RCC 7860 (cell line): ENCODE results near the gene ZWILCH.
A peak's percentile ranks its signal among the peaks of the same experiment; 100 is the strongest.
"Not testable (repeated sequence)": the region's sequence is repeated elsewhere in the genome, so short reads cannot be mapped to it uniquely, and the experiment has no call there.

Experiments
- DNase-seq: peaks from one replicate; pipeline ENCODE4 v3.0.0-alpha.2; 2015; ENCODE audit warnings: low spot score
- FAIRE-seq: peaks from 2 replicates; lab custom pipeline; 2012; peaks lifted over from hg19 to GRCh38; lab: Jason Lieb, UNC

ZWILCH gene

GRCh38 chr15:66484539-66485112 is 20.5 kb upstream of the ZWILCH start:
- DNase-seq, result no peak
- no peak for FAIRE-seq

GRCh38 chr15:66486887-66487286 is 18.2 kb upstream of the ZWILCH start:
- no peak for FAIRE-seq
- DNase-seq, result no peak

DNA sequence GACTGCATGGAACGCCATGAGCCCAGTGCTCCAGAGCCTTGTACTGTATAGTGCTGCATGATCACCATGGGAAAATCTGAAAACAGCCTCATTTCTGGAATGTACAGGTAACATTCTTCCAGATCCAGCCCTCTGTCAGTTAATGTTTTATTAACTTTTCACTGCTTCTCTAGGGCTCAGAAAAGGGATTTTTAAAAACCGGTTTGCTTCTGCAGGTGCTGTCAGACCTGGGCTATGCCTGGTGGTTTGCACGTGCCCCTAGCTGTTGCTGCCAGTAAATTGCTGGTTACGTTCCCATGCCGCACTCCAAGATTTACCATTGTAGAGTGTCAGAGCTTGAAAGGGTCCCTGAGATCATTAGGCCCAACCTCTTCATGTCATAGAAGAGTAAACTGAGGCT is 16.6 kb upstream of the ZWILCH start:
- FAIRE-seq (no peak), DNase-seq (no peak)

GRCh38 chr15:66489179-66489791 is 15.8 kb upstream of the ZWILCH start:
- FAIRE-seq (no peak), DNase-seq (no peak)

- FAIRE-seq (no peak), DNase-seq (no peak)
Measured at GRCh38 chr15:66491846-66492245, 13.3 kb upstream of the ZWILCH start.

DNA sequence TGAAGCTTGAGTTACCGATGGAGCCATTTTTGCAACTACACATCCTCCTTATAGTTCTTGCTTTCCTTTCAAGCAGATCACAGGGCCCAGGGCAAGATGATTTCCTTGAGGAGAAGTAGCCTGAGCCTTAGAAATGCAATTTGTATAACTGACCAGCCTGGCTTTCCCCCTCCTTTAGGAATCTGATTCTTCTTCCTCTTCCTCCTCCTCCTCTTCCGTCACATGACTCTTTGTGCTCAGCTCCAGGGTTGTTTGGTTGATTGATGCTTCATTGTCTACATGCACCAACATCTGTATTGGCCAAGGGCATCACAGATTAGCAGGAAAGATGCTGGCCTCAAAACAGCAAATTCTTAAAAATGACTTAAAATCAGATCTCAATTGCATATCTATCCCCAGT is 10.9 kb upstream of the ZWILCH start:
- DNase-seq, result no peak
- FAIRE-seq, result no peak

GRCh38 chr15:66496951-66497501 is 8.1 kb upstream of the ZWILCH start:
- DNase-seq, result no peak
- FAIRE-seq, result no peak

DNA sequence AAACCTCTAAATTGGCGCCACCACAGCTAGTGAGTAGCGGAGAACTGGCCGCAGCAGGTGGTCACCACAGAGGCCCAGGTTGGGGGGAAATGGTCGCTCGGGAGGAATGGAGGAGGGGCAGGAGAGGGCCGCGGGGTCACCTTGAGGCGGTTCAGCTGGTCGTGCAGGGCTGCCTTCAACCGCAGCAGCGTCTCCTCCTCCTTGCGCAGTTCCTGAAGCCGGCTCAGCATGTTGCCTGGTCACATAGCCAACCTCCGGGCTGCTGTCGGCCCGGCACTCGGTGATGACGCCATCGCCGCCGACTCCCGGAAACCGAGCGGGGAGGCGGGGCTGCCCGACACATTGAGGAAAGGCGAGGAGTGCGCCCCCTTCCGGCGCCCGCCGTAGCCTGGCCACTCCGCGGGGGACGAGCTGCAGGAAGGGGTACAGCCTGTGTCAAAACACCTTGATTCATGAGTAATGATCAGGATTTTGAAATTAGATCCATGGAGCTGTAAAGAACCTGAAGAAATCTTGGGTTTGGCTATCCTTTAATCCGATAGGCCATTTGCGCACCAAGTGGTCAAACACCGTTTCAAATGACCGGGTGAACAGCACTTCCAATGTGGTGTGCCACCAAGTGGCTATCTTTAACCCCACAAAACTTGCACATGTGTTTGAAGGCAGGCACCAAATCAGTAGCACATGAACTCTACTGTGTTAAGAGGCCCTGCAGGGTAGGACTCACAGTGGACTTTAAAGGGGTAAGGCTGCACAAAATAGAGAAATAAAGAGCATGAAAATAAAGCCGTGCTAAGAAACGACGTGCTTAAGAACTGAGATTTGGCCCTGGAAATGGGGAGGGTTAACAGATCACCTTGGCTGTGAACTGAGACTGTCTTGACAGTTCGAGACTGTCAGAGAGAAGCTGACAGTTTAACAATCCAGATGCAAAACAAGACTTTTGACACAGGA is 7.3 kb upstream of the ZWILCH start, which contains the start of gene SNAPC5:
SNAPC5 (minus strand) TSS at position 261 of the 954 bp plus-strand sequence; CDS start at position 230, 31 bp downstream.
- peak; percentile 87 for DNase-seq
- no peak for FAIRE-seq

GRCh38 chr15:66498501-66499386 is 6.4 kb upstream of the ZWILCH start:
- no peak for FAIRE-seq

DNA sequence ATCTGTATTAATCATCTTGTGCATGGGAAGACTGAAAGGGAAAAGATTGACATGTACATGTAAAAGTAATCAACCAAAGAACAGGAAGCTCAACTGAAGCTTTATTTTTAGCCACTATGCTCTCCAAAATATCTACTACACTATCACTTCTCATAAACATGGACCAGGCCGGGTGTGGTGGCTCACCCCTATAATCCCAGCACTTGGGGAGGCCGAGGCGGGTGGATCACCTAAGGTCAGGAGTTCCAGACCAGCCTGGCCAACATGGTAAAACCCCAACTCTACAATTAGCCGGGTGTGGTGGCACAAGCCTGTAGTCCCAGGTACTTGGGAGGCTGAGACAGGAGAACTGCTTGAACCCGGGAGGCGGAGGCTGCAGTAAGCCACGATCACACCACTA is 4.8 kb upstream of the ZWILCH start:
- DNase-seq, FAIRE-seq: not testable (repeated sequence)

More at GRCh38 chr15:66498501-66499386, 6.4 kb upstream of the ZWILCH start:
- DNase-seq, result peak; percentile 13

- FAIRE-seq, result no peak
Measured at GRCh38 chr15:66502491-66502890, 2.6 kb upstream of the ZWILCH start.

GRCh38 chr15:66503041-66503648 is 2.0 kb upstream of the ZWILCH start:
- DNase-seq, FAIRE-seq: not testable (repeated sequence)

More at GRCh38 chr15:66502491-66502890, 2.6 kb upstream of the ZWILCH start:
- no peak for DNase-seq

- FAIRE-seq (no peak), DNase-seq (no peak)
Measured at GRCh38 chr15:66503780-66504562, 1.2 kb upstream of the ZWILCH start.

GRCh38 chr15:66505430-66505811 is 295 bp downstream of the ZWILCH start:
- DNase-seq, result no peak
- no peak for FAIRE-seq

DNA sequence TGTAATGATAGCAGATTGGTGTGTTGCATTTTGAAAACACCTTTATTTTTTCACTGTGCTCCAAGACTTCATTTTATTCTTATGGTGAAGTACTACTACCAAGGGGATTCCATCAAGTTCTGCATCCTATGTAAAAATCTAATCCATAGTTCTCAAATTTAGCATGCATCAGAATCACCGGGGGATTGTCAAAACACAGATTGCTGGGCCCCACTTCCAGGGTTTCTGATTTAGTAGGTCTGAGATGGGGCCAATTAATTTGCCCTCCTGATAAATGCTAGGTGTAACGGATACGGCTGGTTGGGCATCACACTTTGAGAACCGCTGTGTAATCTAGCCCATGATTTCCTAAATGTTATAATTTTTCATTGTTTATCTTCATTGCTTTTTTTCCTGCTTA is 692 bp downstream of the ZWILCH start:
- DNase-seq, result no peak
- FAIRE-seq, result no peak

- DNase-seq (peak; percentile 30), FAIRE-seq (peak; percentile 71)
Measured at GRCh38 chr15:66508293-66508883, 3.3 kb downstream of the ZWILCH start.

DNA sequence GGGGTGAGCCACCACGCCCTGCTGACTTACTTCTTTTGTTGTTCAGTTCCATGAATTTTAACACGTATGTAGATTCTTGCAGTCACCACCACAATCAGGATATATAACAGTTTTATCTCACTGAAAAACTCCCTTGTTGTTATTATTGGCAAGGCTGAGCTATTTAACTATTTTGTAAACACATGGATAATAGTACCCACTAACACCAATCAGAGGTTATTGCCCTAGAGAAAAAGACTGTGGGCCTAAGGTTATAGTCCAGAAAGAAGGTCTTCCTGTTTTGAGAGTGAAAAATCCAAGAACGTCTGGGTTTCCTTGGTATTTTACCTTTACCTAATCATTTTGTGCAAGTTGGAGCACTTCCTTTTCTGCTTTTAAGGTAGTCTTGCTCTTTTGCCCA is 9.5 kb downstream of the ZWILCH start:
- no peak for FAIRE-seq
- no peak for DNase-seq

- DNase-seq (no peak), FAIRE-seq (no peak)
Measured at GRCh38 chr15:66515901-66516322, 10.8 kb downstream of the ZWILCH start.

- DNase-seq (no peak), FAIRE-seq (no peak)
Measured at GRCh38 chr15:66523926-66524325, 18.8 kb downstream of the ZWILCH start.
